ENCODE data around the gene PCSK5. TPM values are rescaled to one million over a fixed set of nuclear protein-coding genes. Genes with fewer than 3 reads are reported as not detected.

PCSK5 gene
- total and polyA plus RNA-seq, 2 of the 8 experiments (the other 6 are each of a cell fraction or from before 2014, with no cell fraction given): 5.5 to 10.7 TPM

DNA sequence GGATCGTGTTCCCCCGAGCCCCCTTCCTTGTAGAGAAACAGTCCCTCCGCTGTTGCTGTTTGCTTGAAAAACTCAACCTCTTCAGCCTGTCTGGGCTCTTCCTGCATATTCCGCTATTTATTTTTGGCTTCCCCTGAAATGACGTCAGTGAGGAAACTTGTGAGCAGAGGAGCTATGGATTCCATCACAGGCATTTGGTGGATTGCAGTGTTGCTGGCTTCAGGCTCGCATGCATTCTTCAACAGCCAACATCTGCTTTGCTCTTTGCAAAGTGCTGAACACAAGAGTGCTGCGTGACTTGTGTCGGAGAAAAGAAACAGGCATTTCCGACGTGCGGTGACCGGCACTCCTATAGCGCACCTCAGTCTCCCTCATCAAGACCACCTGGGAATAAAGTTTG lies 271.1 kb downstream of the PCSK5 start:
- ChIA-PET CTCF (ENCODE audit: partially characterized antibody) (no interaction called here), POLR2A (ENCODE audit: partially characterized antibody) (no interaction called here)
- no peak for DNase-seq (ENCODE audit: low read depth in 1 of 2, low spot score in 2 of 2)
- WGBS, 2 experiments (ENCODE audit: extremely low coverage in 1 of 2, insufficient coverage in 1 of 2, insufficient read length in 1 of 2, insufficient replicate concordance in 2 of 2, low coverage in 1 of 2, low lambda C conversion rate in 2 of 2, missing lambda C conversion rate in 1 of 2): 91% methylated on average over 13 of the region's 13 CpGs; no CpG with 5 or more reads in 1 of the 2 experiments
- Histone ChIP-seq H2BK5ac (ENCODE audit: low read depth, low read length) (no peak overlapping the region), H3K18ac (ENCODE audit: extremely low read depth, low read length) (no peak overlapping the region), H3K23me2 (ENCODE audit: low read depth, low read length) (no peaks in the 10 kb centered on the region), H2BK15ac (ENCODE audit: low read length) (no peak overlapping the region), H3K23ac (ENCODE audit: insufficient read length) (no peak overlapping the region), H4K8ac (ENCODE audit: extremely low read depth, insufficient read depth, low read length) (no peak overlapping the region), H3K27ac (ENCODE audit: low read depth, low read length) (no peak overlapping the region), H4K91ac (replicated peaks; ENCODE audit: insufficient read length, low read length) (no peak overlapping the region), H3K14ac (ENCODE audit: insufficient read length) (no peak overlapping the region), H3K79me1 (ENCODE audit: low read depth, low read length) (no peaks in the 10 kb centered on the region; the same call in 1 of the 2 replicates), H3K36me3 (ENCODE audit: control insufficient read depth in 2 of 4, insufficient read depth in 4 of 4, low read length in 3 of 4) (peaks cover 0 to 5% (median 0%) of the 10 kb centered on the region in 4 experiments; a peak in 2 of 8 replicates), H3K4me3 (ENCODE audit: extremely low read depth in 1 of 4, insufficient read depth in 2 of 4, low read depth in 3 of 4, low read length in 4 of 4) (no peak overlapping the region), H2AK5ac (ENCODE audit: low read depth, low read length) (no peak overlapping the region), H3K9me3 (ENCODE audit: insufficient read depth in 2 of 2, low read depth in 1 of 2, low read length in 1 of 2) (no peaks in the 10 kb centered on the region), H4K5ac (ENCODE audit: insufficient read length, low read depth, low read length) (no peak overlapping the region), H2AFZ (ENCODE audit: low read length) (no peak overlapping the region), H3K4me1 (replicated peaks in 1 of 4; ENCODE audit: control insufficient read depth in 3 of 4, insufficient read depth in 4 of 4, low read length in 3 of 4) (peaks cover 0 to 6% (median 4%) of the 10 kb centered on the region in 4 experiments; a peak in 5 of 7 replicates), H2BK12ac (ENCODE audit: low read depth, low read length) (no peak overlapping the region), H3K27me3 (replicated peaks in 1 of 4; ENCODE audit: control insufficient read depth in 3 of 4, extremely low read depth in 1 of 4, insufficient read depth in 3 of 4, low read length in 3 of 4) (no peaks in the 10 kb centered on the region), H3K4ac (replicated peaks; ENCODE audit: insufficient read length, low read depth, low read length) (no peak overlapping the region), H3K56ac (replicated peaks; ENCODE audit: insufficient read length, low read depth, low read length) (no peak overlapping the region), H4K20me1 (replicated peaks in 1 of 2; ENCODE audit: control insufficient read depth in 1 of 2, insufficient read depth in 2 of 2, low read length in 2 of 2) (no peaks in the 10 kb centered on the region), H3K4me2 (ENCODE audit: insufficient read depth in 1 of 2, low read depth in 2 of 2, low read length in 2 of 2) (no peak overlapping the region), H3K79me2 (ENCODE audit: control insufficient read depth in 1 of 2, insufficient read depth in 2 of 2, low read length in 2 of 2) (no peaks in the 10 kb centered on the region), H3K9ac (replicated peaks in 1 of 4; ENCODE audit: extremely low read depth in 1 of 4, low read depth in 3 of 4, low read length in 3 of 4) (no peak overlapping the region; a peak in 1 of 7 replicates), H2BK120ac (replicated peaks; ENCODE audit: low read depth, low read length) (no peak overlapping the region), H2BK20ac (ENCODE audit: low read length) (no peak overlapping the region)
- FAIRE-seq: no peak
- TF ChIP-seq KDM1A (IDR thresholded peaks at IDR 0.05; ENCODE audit: borderline replicate concordance, low read length) (no peak), TEAD4 (IDR thresholded peaks at IDR 0.05; ENCODE audit: low read depth, low read length) (no peak), EZH2 (IDR thresholded peaks at IDR 0.05; ENCODE audit: low read depth, low read length, severe bottlenecking) (no peak), SP4 (IDR thresholded peaks at IDR 0.05; ENCODE audit: low read length) (no peak), SP1 (IDR thresholded peaks at IDR 0.05; ENCODE audit: low read depth, low read length) (no peak), EGR1 (IDR thresholded peaks at IDR 0.05; ENCODE audit: borderline replicate concordance, low read depth, low read length) (no peak)
- TF ChIP-seq, protein P1, sequence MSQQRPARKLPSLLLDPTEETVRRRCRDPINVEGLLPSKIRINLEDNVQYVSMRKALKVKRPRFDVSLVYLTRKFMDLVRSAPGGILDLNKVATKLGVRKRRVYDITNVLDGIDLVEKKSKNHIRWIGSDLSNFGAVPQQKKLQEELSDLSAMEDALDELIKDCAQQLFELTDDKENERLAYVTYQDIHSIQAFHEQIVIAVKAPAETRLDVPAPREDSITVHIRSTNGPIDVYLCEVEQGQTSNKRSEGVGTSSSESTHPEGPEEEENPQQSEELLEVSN (IDR thresholded peaks at IDR 0.05): no peak
